HepG2 (cell line): ENCODE measurements around the gene ANKRD12. TPM values are rescaled to one million over a fixed set of nuclear protein-coding genes. Genes with fewer than 3 reads are reported as not detected.

Source experiments
- ATF1 ChIP-seq: IDR thresholded peaks from 2 replicates; pipeline ENCODE4 v1.6.1; 2016; ENCODE audit warnings: mild to moderate bottlenecking, control low read depth
- ATF7-NPFF ChIP-seq: sonication (generic); formaldehyde crosslinking; IDR thresholded peaks from 2 replicates; pipeline ENCODE4 v1.8.1; 2023; ENCODE audit warnings: mild to moderate bottlenecking, low read depth, missing genetic modification reagents, moderate library complexity
- FOXK2 ChIP-seq: fragments of 450-650 bp; IDR thresholded peaks from 2 replicates; pipeline ENCODE4 v1.6.1; 2016
- FOXO1 ChIP-seq: sonication (generic); formaldehyde crosslinking; IDR thresholded peaks from 2 replicates; pipeline ENCODE4 v1.4.0; 2020; ENCODE audit warnings: missing genetic modification reagents
- HOXA9 ChIP-seq: sonication (generic); formaldehyde crosslinking; IDR thresholded peaks from 2 replicates; pipeline ENCODE4 v1.8.1; 2022; ENCODE audit warnings: missing genetic modification reagents, mild to moderate bottlenecking, moderate library complexity, borderline replicate concordance
- NR2F2 ChIP-seq: IDR thresholded peaks from 2 replicates; pipeline ENCODE4 v1.6.1; 2012; ENCODE audit warnings: low read depth, inconsistent platforms, borderline replicate concordance
- POLR2A ChIP-seq, 2 experiments: IDR thresholded peaks; 2 replicates each; pipeline ENCODE4 v1.6.1; 2011; ENCODE audit warnings: low read depth in 2 of 2, low read length in 2 of 2, mild to moderate bottlenecking in 1 of 2, moderate library complexity in 1 of 2; ENCODE audit not compliant: insufficient read depth in 1 of 2
- RAD51 ChIP-seq: fragments of 450-650 bp; IDR thresholded peaks from 2 replicates; pipeline ENCODE4 v1.6.1; 2016; ENCODE audit warnings: borderline replicate concordance
- RBM22 ChIP-seq: fragments of 200-400 bp; formaldehyde crosslinking; optimal IDR thresholded peaks from 2 replicates; pipeline ENCODE3; 2017; ENCODE audit warnings: mild to moderate bottlenecking, low read length, moderate library complexity
- THAP9 ChIP-seq: sonication (generic); formaldehyde crosslinking; IDR thresholded peaks from 2 replicates; pipeline ENCODE4; 2020; ENCODE audit warnings: missing genetic modification reagents, mild to moderate bottlenecking, borderline replicate concordance
- ZC3H13 ChIP-seq: sonication (generic); formaldehyde crosslinking; IDR thresholded peaks from 2 replicates; pipeline ENCODE4 v1.8.1; 2023; ENCODE audit warnings: mild to moderate bottlenecking, missing genetic modification reagents, moderate library complexity
- ZC3H4 ChIP-seq: sonication (generic); formaldehyde crosslinking; IDR thresholded peaks from 2 replicates; pipeline ENCODE4 v1.4.0; 2020; ENCODE audit warnings: missing genetic modification reagents, borderline replicate concordance
- ZNF280D ChIP-seq: sonication (generic); formaldehyde crosslinking; IDR thresholded peaks from 2 replicates; pipeline ENCODE4 v1.5.1; 2020; ENCODE audit warnings: mild to moderate bottlenecking, missing genetic modification reagents
- ZNF296 ChIP-seq: sonication (generic); formaldehyde crosslinking; conservative IDR thresholded peaks from 2 replicates; pipeline ENCODE4 v1.5.0; 2020; ENCODE audit warnings: mild to moderate bottlenecking, missing genetic modification reagents
- ZNF446 ChIP-seq: sonication (generic); formaldehyde crosslinking; IDR thresholded peaks from 2 replicates; pipeline ENCODE4 v1.5.0; 2020; ENCODE audit warnings: mild to moderate bottlenecking, missing genetic modification reagents
- ZNF704 ChIP-seq: sonication (generic); formaldehyde crosslinking; IDR thresholded peaks from 2 replicates; pipeline ENCODE4 v1.8.1; 2023; ENCODE audit warnings: mild to moderate bottlenecking, inconsistent platforms, moderate library complexity, missing genetic modification reagents, borderline replicate concordance
- ZSCAN29 ChIP-seq: sonication (generic); formaldehyde crosslinking; conservative IDR thresholded peaks from 2 replicates; pipeline ENCODE4 v1.4.0; 2020; ENCODE audit warnings: mild to moderate bottlenecking, missing genetic modification reagents
- polyA plus RNA-seq, 8 experiments: library from polyadenylated mRNA; depleted of rRNA in 3 of 8; stranded (reverse) in 7 of 8; unstranded in 1 of 8; fragments of >200 nt; fragmentation: Illumina TruSeq in 4 of 8; extraction: Trizol in 4 of 8; gene quantifications; 2 replicates each; pipeline versions ENCODE4 v1.2.1 to v1.2.3, GENCODE V29; 2011 to 2016; ENCODE audit warnings: low read depth in 4 of 8, missing spikeins in 1 of 8, mixed read lengths in 1 of 8; ENCODE audit not compliant: insufficient read depth in 1 of 8
- total RNA-seq, 5 experiments: library from RNA; depleted of rRNA; stranded (reverse); fragments of >200 nt; fragmentation: Illumina TruSeq; extraction: Trizol; gene quantifications; 2 replicates each; pipeline ENCODE4 v1.2.3, GENCODE V29; 2016; ENCODE audit warnings: low read depth in 1 of 5
- TF ChIP-seq, protein P1 (sequence below): sonication (generic); formaldehyde crosslinking; IDR thresholded peaks from 2 replicates; pipeline ENCODE4 v1.5.1; 2020; ENCODE audit warnings: mild to moderate bottlenecking, missing genetic modification reagents, borderline replicate concordance
- TF ChIP-seq, protein P2 (sequence below): sonication (generic); formaldehyde crosslinking; IDR thresholded peaks from 2 replicates; pipeline ENCODE4 v1.5.1; 2020; ENCODE audit warnings: mild to moderate bottlenecking, moderate library complexity, missing genetic modification reagents

Gene ANKRD12
- total and polyA plus RNA-seq, 2 of the 13 experiments (the other 11 are each of a cell fraction or from before 2014, with no cell fraction given), result 6.0 to 23.2 TPM

GRCh38 chr18:9136315-9137155 lies at the start of gene ANKRD12 (continued):
- peak; percentile 87; the same call in 1 of the 2 replicates for TF ChIP-seq THAP9 (CRISPR knock-in tag)
- peak; percentile 96 for TF ChIP-seq ZSCAN29 (CRISPR knock-in tag)
- TF ChIP-seq ZNF280D (CRISPR knock-in tag), result no peak; the same call in 1 of the 2 replicates
- no peak for TF ChIP-seq ZNF704 (CRISPR knock-in tag)
- TF ChIP-seq ZNF446 (CRISPR knock-in tag), result no peak
- TF ChIP-seq FOXO1 (CRISPR knock-in tag), result no peak
- TF ChIP-seq RBM22, result peak; percentile 4
- TF ChIP-seq HOXA9 (CRISPR knock-in tag), result peak; percentile 80
- TF ChIP-seq, protein P1, sequence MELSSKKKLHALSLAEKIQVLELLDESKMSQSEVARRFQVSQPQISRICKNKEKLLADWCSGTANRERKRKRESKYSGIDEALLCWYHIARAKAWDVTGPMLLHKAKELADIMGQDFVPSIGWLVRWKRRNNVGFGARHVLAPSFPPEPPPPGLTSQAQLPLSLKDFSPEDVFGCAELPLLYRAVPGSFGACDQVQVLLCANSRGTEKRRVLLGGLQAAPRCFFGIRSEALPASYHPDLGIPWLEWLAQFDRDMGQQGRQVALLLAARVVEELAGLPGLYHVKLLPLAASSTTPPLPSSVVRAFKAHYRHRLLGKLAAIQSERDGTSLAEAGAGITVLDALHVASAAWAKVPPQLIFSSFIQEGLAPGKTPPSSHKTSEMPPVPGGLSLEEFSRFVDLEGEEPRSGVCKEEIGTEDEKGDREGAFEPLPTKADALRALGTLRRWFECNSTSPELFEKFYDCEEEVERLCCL (CRISPR knock-in tag), result no peak
- TF ChIP-seq ZC3H4 (CRISPR knock-in tag), result 0 out of 2 replicates have a peak, but pooled peaks have one; percentile 7
- peak; percentile 57; the same call in 1 of the 2 replicates for TF ChIP-seq ATF7-NPFF
- TF ChIP-seq, protein P2, sequence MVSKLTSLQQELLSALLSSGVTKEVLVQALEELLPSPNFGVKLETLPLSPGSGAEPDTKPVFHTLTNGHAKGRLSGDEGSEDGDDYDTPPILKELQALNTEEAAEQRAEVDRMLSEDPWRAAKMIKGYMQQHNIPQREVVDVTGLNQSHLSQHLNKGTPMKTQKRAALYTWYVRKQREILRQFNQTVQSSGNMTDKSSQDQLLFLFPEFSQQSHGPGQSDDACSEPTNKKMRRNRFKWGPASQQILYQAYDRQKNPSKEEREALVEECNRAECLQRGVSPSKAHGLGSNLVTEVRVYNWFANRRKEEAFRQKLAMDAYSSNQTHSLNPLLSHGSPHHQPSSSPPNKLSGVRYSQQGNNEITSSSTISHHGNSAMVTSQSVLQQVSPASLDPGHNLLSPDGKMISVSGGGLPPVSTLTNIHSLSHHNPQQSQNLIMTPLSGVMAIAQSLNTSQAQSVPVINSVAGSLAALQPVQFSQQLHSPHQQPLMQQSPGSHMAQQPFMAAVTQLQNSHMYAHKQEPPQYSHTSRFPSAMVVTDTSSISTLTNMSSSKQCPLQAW (CRISPR knock-in tag), result peak; percentile 71
- peak; percentile 71 to 75 for TF ChIP-seq POLR2A (IDR thresholded peaks at IDR 0.05; ENCODE audit: insufficient read depth in 1 of 2, low read depth in 2 of 2, low read length in 2 of 2)
- TF ChIP-seq ZC3H13 (CRISPR knock-in tag), result peak; percentile 96
- TF ChIP-seq RAD51, result peak; percentile 98
- TF ChIP-seq NR2F2, result no peak
- peak; percentile 80; the same call in 1 of the 2 replicates for TF ChIP-seq FOXK2
- no peak for TF ChIP-seq ZNF296 (CRISPR knock-in tag)
- TF ChIP-seq ATF1 (CRISPR knock-in tag), result no peak
